NOMO-1 treated with DMSO at 0.1 percent for 48 hours (cell line): ENCODE measurements around the gene HES2.
"Not testable (repeated sequence)": the region's sequence is repeated elsewhere in the genome, so short reads cannot be mapped to it uniquely, and the experiment has no call there.

Experiments used
- DNase-seq: peaks from one replicate; lab custom pipeline; 2025; ENCODE audit not compliant: unreplicated experiment; lab: John Stamatoyannopoulos, UW

HES2 gene

DNA sequence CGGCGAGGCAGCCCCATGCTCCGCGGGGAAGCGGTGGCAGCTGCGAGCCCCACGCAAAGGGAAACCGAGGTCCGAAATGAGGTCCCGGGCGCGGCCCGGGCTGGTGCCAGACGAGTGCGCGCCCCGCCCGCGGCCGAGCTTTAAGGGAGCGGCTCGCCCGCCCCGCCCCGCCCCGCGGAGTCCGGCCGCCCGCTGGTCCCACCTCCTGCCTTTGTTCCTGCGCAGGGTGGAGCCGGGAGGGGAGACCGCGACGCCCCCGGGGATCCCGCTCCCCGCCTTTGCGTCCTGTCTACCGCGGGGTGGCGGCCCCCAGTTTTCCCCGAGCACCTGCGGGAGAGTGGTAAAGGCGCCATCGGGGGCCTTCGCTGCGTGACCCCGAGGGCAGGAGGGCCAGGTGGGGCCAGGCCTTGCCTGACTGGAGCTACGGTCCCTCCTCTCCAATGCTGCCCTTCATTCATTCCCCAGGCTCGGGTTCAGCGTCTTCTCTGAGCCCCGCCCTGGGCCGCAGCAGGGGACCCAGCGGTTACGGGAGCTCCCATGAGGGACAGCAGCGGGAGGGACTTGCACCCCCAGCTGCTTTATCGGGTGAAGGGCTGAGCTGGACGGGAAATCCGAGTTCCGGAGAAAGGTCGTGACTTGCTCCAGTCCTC, at the start of gene HES2:
Gene HES2 (minus strand): TSS at position 116 of the 650 bp plus-strand sequence. CDS start 99 bp downstream, at position 17.
- DNase-seq, result no peak

DNA sequence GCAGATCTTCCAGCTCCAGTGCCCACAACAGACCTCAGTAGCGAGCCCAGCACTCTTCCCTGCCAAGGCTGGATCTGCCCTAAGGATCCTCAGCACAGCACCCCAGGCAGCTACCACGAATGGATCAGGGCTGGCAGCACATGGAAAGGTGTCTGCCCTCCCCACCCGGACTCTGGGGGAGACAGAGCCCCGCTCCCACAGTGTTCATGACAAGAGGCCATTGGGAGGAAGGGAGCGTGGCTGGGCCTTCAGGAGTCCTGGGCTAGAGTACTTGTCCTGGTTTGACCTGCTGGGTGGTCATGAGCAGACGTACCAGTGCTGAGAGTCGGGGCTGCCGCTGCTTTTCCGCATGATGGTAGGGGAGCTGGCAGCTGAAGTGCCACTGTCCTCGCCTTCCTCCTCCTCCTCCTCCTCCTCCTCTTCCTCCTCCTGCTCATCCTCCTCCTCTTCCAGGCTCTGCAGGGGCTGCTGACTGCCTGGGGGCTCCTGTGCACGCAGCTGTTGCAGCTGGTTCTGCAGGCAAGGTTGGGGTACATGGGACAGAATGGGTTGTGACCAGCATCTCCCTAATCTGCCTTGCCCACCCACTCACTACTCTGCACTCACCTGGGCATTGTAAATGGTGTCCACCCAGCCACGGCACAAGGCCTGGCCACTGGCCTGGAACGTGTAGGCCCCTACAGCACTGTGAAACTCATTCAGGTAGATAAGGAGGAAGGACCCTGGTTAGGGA, 49.2 kb upstream of the HES2 start:
- DNase-seq, result no peak

DNA sequence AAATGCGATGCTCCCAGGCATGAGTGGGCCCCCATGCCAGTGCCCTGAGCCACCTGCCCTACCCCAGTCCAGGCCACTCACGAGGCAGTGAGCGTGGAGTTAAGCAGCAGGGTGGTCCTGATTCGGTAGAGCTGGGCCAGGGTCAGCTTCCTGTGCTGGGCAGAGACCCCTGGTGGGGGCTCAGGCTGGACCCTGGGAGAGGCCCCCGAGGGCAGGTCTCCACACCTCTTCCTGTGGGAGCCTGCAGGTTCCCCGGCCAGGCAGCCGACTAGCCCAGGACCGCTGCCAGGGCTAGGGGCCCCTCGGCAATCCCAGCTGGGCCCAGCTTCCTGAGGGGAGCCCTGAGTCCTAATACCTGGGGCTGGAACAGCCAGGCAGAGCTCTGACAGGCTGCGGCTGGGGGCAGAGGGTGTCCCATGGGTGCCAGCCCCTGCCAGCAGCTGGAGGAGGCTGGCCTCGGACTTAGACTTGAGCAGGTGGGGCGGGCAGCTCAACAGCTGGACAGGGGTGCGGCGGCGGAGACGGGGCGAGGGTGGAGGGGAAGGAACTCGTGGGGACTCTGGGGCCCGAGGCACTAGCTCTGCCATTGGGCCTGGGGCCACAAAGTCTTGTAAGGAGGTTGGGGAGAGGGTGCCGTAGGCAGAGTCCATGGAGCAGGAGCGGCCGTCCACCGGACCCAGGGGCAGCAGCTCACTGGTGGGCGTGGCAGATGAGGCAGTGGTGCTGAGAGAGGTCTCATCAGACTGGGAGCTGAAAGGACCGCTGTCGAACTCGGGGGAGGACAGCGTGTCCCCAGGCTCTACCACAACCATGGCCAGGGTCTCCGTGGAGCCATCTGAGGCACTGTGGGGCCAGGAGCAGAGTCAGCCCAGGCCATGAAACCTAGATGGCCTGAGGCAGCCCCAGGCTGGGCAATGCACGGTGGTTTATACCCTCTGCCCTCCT, 48.3 kb upstream of the HES2 start:
- DNase-seq, result no peak

DNA sequence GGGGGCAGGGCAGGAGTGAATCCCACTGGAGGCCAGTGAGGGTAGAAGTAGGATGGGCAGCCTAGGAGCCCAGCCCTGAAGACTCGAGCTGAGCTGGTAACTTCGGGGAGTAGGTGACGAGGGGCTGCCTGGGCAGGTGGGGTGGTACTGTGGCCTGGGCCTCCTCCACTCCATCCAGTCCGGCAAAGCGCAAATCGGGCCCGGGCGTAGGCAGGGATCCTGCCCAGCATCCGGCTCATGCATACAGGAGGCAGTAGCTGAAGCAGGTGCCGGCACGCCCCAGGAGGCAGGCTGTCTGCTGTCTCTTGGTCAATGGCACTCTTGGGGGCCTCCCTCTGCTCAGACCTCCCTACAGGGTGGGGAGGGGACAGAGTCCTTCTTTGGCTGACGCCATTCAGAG, 47.5 kb upstream of the HES2 start:
- no peak for DNase-seq

DNA sequence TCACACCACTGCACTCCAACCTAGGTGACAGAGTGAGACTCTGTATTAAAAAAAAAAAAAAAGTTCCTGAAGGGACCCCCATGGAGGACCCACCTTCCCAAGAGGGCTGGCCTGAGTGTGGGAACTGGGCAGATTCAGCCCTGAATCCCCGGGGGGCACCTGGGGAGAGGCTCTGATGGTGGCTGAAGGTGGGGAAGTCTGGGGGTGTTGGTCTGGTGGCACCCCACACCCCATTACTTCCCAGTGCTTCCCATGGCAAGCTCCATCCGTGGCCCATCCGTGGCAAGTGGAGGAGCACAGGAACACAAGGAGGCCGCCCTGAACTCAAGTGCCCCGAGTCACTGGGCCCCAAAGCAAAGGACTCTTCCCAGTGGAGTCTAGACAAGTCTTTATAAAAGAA, 47.0 kb upstream of the HES2 start:
- DNase-seq, result no peak

DNA sequence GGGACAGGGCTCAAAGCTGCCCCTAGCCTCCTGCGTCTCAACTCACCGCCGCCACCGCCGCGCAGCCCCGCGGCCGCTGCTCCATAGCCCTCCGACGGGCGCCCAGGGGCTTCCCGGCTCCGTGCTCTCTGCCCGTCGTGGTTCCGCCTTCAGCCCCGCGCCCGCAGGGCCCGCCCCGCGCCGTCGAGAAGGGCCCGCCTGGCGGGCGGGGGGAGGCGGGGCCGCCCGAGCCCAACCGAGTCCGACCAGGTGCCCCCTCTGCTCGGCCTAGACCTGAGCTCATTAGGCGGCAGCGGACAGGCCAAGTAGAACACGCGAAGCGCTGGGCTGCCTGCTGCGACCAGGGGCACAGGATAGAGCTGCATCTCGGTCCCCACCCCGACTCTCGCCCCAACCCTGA, 46.3 kb upstream of the HES2 start, which contains the start of gene TNFRSF25:
Gene TNFRSF25 (minus strand): TSS at position 151 of the 400 bp plus-strand sequence. CDS start 66 bp downstream, at position 85.
- DNase-seq, result no peak

- no peak for DNase-seq
Measured at GRCh38 chr1:6465461-6466005, 45.8 kb upstream of the HES2 start.

DNA sequence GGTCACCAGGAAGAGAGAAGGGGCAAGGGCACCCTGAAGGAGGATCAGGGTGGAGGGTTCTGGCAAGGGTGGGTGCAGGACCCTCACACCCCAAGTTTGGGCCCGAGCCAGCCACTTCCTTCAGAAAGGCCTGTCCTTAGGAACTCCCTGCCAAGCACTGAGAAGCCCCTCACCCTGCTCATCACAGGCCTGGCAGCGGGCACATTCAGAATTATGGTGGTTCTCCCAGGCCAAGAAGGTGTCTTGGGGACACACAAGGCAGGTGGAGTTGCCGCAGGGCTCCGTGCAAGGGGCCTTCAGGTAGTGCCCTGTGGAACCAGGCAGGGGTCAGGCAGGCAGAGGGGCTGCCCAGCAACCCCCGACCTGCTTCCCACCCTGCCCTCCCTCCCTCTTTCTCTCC, 45.2 kb upstream of the HES2 start:
- DNase-seq, result no peak

- no peak for DNase-seq
Measured at GRCh38 chr1:6464514-6464836, 44.8 kb upstream of the HES2 start.

DNA sequence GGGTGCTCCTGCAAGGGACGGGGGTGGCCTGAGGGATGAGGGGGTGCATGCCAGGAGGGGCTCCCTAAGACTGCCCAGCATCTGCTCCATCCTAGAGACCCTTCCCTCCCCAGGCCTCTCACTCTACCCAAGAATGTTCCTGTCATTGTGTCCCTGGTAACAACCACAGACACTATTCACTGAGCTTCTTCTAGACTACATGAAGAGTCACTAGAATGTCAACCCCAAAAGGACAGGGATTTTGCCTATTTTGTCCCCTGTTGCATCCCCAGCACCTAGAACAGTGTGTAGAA, 43.3 kb upstream of the HES2 start:
- DNase-seq, result no peak

DNA sequence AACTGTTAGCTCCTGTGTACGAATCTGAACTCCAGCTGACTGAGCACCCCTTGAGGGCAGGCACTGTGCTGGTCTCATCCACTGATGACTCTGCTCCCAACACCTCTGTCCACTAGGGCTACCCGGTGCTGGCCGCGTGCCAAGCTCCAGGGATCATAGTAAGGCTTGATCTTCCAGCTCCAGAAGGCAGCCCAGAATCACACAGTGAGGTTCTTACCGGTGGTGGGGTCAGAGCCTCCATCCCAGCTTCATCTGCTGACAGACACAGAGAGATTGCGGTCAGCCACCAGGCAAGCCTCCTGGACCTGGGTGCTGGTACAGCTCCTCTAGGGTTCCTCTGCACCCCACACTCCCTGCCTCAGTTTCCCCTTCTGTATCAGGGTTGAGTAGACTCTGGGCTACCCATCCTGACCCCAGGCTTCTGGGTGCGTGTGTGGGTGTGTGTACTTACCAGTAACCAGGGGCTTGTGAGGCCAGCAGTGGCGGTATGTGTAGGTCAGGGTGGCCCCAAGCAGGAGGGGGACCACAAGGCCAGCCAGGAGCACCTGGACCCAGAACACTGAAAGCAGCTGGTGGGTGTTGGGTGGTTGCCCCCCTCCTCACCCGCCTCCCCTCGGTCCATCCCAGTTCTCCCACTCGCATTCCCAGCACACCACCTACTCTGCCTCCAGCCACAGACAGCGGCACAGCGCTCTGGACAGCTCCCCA, 42.8 kb upstream of the HES2 start:
- DNase-seq, result no peak

DNA sequence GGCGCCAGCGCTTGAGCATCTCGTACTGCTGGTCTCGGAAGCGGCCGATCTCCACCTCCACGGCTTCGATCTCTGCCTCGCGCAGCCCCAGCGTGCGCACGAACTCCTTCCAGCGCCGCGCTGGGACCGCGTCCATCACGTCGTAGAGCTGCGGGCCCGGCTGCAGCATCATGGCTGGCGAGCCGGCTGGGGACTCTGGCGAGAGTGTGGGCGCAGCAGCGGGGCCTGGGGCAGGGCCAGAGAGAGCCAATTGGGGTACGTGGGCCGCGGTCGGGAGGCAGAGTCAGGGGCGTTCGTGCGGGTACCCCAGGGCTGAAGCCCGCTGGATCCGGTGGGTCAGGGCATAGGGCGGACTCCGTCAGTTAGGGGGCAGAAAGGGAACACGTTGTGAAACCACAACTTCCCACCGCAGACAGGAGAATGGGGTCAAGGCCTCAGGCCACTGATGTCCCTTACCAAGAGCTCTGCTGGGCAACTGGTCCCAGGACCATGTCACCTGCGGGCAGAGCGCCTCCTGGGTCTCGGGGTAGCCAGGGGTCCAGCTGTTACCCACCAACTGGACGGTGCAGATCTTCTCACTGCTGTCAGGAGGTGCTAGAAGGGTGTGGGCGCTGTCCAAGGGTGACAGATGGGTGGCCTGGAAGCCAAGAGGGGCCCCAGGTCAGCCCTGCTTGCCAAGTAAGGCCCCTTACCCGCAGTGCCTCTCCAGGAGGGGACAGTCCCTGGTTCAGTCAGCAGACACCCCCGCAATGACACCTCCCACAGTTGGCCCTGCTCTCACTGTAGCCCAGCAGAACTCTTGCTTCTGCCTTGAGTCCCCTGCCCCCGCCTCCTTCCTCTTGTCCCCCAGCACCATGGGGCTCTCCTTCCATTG, 42.1 kb upstream of the HES2 start:
- DNase-seq, result no peak

GRCh38 chr1:6461051-6461530, 41.4 kb upstream of the HES2 start:
- no peak for DNase-seq

- no peak for DNase-seq
Measured at GRCh38 chr1:6460301-6461050, 40.8 kb upstream of the HES2 start.

DNA sequence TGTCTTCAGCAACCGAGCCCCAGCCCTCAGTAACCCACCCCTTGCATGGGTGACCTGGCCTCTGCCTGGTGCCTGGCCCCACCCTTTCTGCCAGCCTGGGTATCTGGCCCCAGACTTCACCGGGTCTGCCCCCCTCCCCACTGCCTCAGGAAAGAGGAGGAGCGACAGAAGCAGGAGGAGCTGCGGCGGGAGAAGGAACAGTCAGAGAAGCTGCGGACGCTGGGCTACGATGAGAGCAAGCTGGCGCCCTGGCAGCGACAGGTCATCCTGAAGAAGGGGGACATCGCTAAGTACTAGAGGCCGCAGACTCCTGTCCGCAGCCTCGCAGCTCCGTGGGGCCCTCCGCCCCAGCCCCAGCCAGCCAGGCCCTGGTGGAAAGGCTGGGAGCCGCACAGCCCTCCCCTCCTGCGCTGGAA, 40.1 kb upstream of the HES2 start:
- DNase-seq, result no peak

DNA sequence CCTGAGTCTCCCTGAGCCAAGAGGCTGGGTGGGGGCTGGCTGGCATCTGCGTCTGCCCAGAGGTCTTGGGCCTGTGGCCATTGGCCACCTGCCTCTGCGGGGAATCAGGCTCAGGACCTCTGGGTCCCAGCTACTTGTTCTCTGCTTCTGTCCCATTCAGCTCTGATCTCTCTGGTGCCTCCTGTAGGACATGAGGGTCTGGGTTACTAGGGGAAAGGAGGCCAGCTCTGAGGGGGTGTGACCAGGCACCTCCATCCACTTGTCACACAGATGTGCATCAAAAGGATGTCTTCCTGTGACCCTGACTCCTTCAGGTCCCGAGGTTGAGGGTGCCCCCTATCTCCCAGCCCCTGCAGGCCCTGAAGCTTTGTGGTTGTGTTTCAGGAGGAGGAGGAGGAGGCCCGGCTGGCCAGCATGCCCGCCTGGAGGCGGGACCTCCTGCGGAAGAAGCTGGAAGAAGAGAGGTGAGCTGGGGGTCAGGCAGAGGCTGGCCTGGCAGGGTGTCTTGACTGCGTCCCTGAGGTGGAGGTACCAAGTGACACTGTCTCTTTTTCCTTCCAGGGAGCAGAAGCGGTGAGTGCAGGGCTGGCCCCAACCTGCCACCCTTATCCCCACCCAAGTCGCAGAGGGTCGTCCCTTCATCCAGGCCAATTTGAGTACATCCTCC, 37.2 kb upstream of the HES2 start:
- DNase-seq, result no peak

- DNase-seq, result not testable (repeated sequence)
Measured at GRCh38 chr1:6455752-6456520, 36.2 kb upstream of the HES2 start.
